Tibial artery (tissue), 4 donors: Measurements from ENCODE around the gene PGGHG.

ENCODE experiments used
- DNase-seq, 2 donors: peaks; one replicate each; pipeline ENCODE4 v3.0.0-alpha.2; 2019
- H3K27ac ChIP-seq, 2 donors: fragments of 200-600 bp; sonication (generic) in 1 of 2; 1 replicate in 1 of 2; 2 replicates in 1 of 2; pipeline ENCODE4 v1.5.1; 2018 to 2019; ENCODE audit warnings: mild to moderate bottlenecking in 1 of 2
- H3K27me3 ChIP-seq, 2 donors: fragments of 200-600 bp; sonication (generic) in 1 of 2; one replicate each; pipeline versions ENCODE4 v1.5.1 to v1.6.0; 2016 to 2019
- H3K36me3 ChIP-seq, 3 donors: fragments of 200-600 bp; sonication (generic) in 2 of 3; one replicate each; pipeline ENCODE4 v1.5.1; 2016 to 2019; ENCODE audit warnings: mild to moderate bottlenecking in 2 of 3
- H3K4me1 ChIP-seq, 4 donors: fragments of 200-600 bp; sonication (generic) in 2 of 4; 1 replicate in 3 of 4; 2 replicates in 1 of 4; pipeline ENCODE4 v1.5.1; 2016 to 2019
- H3K4me3 ChIP-seq, 2 donors: fragments of 200-600 bp; sonication (generic) in 1 of 2; 1 replicate in 1 of 2; 2 replicates in 1 of 2; pipeline ENCODE4 v1.5.1; 2018 to 2019; ENCODE audit warnings: mild to moderate bottlenecking in 2 of 2
- H3K9me3 ChIP-seq, 3 donors: fragments of 200-600 bp; sonication (generic) in 1 of 3; one replicate each; pipeline ENCODE4 v1.5.1; 2016 to 2019
- CTCF ChIP-seq, 2 experiments: fragments of 200-600 bp in 1 of 2; fragments of 450-650 bp in 1 of 2; IDR thresholded peaks; one replicate each; pipeline ENCODE4 v1.5.1; 2017 to 2019; ENCODE audit warnings: antibody characterized with exemption in 2 of 2, mild to moderate bottlenecking in 1 of 2, moderate library complexity in 1 of 2
- intact Hi-C: fragments of 100-400 bp; cut with DNase I; formaldehyde crosslinking; loops from one replicate; pipeline ENCODE4 v1.15.0; 2023; ENCODE audit warnings: low total_unique reads

Gene PGGHG

GRCh38 chr11:288478-289397 lies at the start of gene PGGHG:
TSS of gene PGGHG (plus strand) at chr11:289126. CDS start at chr11:289817, 691 bp downstream.
- Histone ChIP-seq H3K4me3 (peak within 1 kb of the TSS; percentile 69 to 95), H3K9me3 (no peaks in the 10 kb centered on the region), H3K27me3 (peaks cover 0 to 27% of the 10 kb centered on the region in 2 donors), H3K27ac (peak within 1 kb of the TSS; percentile 67 to 79), H3K36me3 (peaks cover 0 to 27% (median 5%) of the 10 kb centered on the region in 3 donors), H3K4me1 (peaks cover 0 to 21% (median 18%) of the 10 kb centered on the region in 4 donors)
- peak; percentile 68 to 86 for DNase-seq
- intact Hi-C loops: no loop called here
- TF ChIP-seq CTCF (IDR thresholded peaks at IDR 0.05): no peak

GRCh38 chr11:240315-240714 lies 48.6 kb upstream of the PGGHG start:
- no peak for TF ChIP-seq CTCF (IDR thresholded peaks at IDR 0.05)
- Histone ChIP-seq H3K4me1 (peaks cover 0 to 19% (median 16%) of the 10 kb centered on the region in 4 donors), H3K27me3 (no peaks in the 10 kb centered on the region), H3K4me3 (no peak overlapping the region), H3K27ac (no peak overlapping the region), H3K9me3 (no peaks in the 10 kb centered on the region), H3K36me3 (peaks cover 33 to 57% (median 40%) of the 10 kb centered on the region in 3 donors)
- intact Hi-C loops: no loop called here
- no peak for DNase-seq

- DNase-seq: no peak
- Histone ChIP-seq H3K36me3 (peaks cover 46 to 70% (median 52%) of the 10 kb centered on the region in 3 donors), H3K27ac (no peak overlapping the region), H3K4me1 (peaks cover 0 to 15% (median 12%) of the 10 kb centered on the region in 4 donors), H3K9me3 (no peaks in the 10 kb centered on the region), H3K4me3 (no peak overlapping the region), H3K27me3 (no peaks in the 10 kb centered on the region)
- intact Hi-C loops: no loop called here
- no peak for TF ChIP-seq CTCF (IDR thresholded peaks at IDR 0.05)
These were observed 47.3 kb upstream of the PGGHG start for GRCh38 chr11:241634-242033.

GRCh38 chr11:244376-244775 lies 44.5 kb upstream of the PGGHG start:
- H3K9me3 ChIP-seq: no peaks in the 10 kb centered on the region
- H3K4me3 ChIP-seq: no peak overlapping the region
- H3K36me3 ChIP-seq: peaks cover 72 to 95% (median 77%) of the 10 kb centered on the region in 3 donors
- no peaks in the 10 kb centered on the region for H3K4me1 ChIP-seq
- TF ChIP-seq CTCF (IDR thresholded peaks at IDR 0.05): no peak
- no peak overlapping the region for H3K27ac ChIP-seq
- no peaks in the 10 kb centered on the region for H3K27me3 ChIP-seq
- intact Hi-C loops: no loop called here
- no peak for DNase-seq

- Histone ChIP-seq H3K4me1 (no peaks in the 10 kb centered on the region), H3K27ac (no peak overlapping the region), H3K9me3 (no peaks in the 10 kb centered on the region), H3K27me3 (no peaks in the 10 kb centered on the region), H3K4me3 (no peak overlapping the region), H3K36me3 (peaks cover 51 to 98% (median 90%) of the 10 kb centered on the region in 3 donors)
- intact Hi-C loops: no loop called here
- DNase-seq: peak in 1 of 2 donors; percentile 9
- TF ChIP-seq CTCF (IDR thresholded peaks at IDR 0.05): no peak
These were observed 39.9 kb upstream of the PGGHG start for GRCh38 chr11:249062-249461.
